ENCODE data around the gene PGM1.

Gene PGM1

DNA sequence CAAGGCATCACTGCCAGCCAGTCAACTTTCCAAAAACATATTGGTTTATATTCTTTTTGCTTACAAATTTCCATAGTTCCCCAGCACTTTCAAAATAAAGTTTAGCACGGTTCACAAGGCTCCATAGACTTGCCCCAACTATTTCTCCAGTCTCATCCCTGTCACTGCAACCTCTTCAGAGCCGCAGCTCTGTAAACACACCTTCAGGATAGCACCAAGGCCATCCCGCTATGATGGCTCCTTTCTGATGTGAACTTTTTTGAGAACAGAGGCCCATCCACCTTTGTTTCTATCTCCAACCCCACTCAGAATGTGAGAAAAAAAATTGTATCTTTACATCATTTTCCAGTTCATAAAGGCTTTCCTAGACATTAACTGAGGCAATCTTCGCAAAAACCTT, 26.3 kb downstream of the PGM1 start:
- no peak overlapping the region for H3K4me3 ChIP-seq (ENCODE audit: low read depth, low read length)
- TF ChIP-seq, protein P1, sequence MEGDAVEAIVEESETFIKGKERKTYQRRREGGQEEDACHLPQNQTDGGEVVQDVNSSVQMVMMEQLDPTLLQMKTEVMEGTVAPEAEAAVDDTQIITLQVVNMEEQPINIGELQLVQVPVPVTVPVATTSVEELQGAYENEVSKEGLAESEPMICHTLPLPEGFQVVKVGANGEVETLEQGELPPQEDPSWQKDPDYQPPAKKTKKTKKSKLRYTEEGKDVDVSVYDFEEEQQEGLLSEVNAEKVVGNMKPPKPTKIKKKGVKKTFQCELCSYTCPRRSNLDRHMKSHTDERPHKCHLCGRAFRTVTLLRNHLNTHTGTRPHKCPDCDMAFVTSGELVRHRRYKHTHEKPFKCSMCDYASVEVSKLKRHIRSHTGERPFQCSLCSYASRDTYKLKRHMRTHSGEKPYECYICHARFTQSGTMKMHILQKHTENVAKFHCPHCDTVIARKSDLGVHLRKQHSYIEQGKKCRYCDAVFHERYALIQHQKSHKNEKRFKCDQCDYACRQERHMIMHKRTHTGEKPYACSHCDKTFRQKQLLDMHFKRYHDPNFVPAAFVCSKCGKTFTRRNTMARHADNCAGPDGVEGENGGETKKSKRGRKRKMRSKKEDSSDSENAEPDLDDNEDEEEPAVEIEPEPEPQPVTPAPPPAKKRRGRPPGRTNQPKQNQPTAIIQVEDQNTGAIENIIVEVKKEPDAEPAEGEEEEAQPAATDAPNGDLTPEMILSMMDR (IDR thresholded peaks at IDR 0.05; ENCODE audit: low read depth, low read length, missing control alignments) = no peak
- in situ Hi-C loops (cut with HindIII; ENCODE audit: low sequenced_read_pairs) = no loop called here
- no peak for DNase-seq (ENCODE audit: low read depth)

DNA sequence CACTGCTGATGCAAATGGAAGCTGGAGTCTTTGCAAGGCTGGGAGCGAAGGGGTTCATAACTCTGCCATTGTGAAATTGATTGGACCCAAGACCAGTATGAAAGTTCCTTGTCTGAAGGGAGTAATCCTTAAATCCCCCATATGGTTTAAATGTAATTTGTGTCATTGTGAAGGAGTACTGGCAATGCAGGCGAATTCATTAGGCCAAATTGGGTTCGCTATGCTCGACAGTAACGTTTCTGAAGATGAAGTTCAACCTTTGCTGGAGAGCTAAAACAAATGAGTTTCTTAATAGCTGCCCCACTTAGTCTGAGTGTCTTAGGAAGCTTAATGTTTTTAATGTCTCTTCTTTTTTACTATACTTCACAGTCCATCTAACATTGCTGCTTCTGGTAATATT, 27.5 kb downstream of the PGM1 start:
- H3K4me3 ChIP-seq (ENCODE audit: low read depth, low read length) = no peak overlapping the region
- in situ Hi-C loops (cut with HindIII; ENCODE audit: low sequenced_read_pairs) = no loop called here
- no peak for DNase-seq (ENCODE audit: low read depth)
- TF ChIP-seq, protein P1 (IDR thresholded peaks at IDR 0.05; ENCODE audit: low read depth, low read length, missing control alignments) = no peak

DNA sequence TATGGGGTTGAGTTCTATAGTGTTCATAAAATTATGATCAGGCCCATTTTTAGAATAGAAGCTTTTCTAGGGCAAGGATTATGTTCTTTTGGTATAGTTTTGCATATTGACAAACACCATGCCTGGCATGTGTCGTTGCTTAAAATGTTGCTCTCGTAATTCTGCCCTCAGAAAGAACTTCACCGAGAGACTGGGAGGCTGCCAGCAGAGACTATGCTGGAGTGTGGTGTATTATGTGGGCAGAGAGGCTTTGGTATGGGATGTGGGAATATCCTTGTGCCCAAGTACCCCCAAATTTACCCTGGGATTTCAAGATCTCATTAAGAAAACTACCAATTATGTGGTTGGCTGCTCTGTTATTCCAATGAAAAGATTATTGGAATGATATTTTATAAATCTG, 27.9 kb downstream of the PGM1 start:
- in situ Hi-C loops (cut with HindIII; ENCODE audit: low sequenced_read_pairs) = no loop called here
- TF ChIP-seq, protein P1 (IDR thresholded peaks at IDR 0.05; ENCODE audit: low read depth, low read length, missing control alignments) = no peak
- no peak overlapping the region for H3K4me3 ChIP-seq (ENCODE audit: low read depth, low read length)
- DNase-seq (ENCODE audit: low read depth) = no peak

DNA sequence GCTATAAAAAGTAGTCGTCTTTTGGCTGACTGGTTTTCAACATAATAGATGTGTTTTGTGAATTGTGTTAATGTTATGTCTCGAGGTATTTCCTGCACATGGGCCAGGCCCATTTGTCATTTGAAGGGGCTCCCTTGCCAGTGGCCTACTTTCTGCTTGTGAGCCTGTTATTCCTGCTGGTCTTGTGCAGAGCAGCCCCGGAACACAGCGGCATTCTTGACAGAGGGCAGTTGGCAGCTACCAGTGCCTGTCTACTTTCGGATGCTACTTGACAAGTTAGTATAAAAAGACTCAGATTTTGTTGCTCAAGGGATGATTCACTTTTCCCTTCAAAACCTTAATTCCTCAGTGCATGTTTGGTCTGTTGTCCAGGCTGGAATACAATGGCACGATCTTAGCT, 28.5 kb downstream of the PGM1 start:
- in situ Hi-C loops (cut with HindIII; ENCODE audit: low sequenced_read_pairs) = no loop called here
- TF ChIP-seq, protein P1 (IDR thresholded peaks at IDR 0.05; ENCODE audit: low read depth, low read length, missing control alignments) = no peak
- H3K4me3 ChIP-seq (ENCODE audit: low read depth, low read length) = no peak overlapping the region
- DNase-seq (ENCODE audit: low read depth) = no peak

DNA sequence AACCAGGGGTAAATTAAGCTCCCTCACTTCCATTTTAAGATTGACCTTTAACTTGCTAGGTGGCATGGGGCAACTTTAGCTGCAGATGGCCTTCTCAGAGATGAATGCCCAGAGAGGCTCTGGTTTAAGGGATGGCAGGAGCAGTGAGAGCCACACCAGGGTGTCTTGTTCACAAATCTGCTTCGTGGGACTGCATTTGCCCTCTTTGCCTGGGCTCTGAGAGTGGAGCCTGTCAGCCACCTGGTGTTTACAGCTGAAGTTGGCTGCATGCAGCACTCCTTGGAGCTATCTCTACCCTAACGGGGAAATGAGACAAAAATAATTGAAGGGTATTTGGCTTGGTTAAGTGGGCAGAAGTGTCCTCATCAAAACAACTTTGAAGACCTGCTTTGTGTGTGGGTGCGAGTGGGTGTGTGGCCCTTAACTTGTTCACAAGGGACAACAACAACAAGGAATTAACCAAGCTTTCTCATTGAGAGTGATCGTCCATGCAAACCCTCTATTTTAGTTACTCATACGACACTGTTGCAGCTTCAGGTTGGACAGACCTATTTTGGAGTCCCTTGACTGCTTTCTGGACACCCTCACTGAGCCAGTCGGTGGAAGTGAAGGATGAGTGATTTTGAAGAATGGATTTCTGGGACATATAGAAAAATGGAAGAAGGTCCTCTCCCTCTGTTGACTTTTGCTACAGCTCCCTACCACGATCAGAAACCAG, 29.8 kb downstream of the PGM1 start:
- in situ Hi-C loops (cut with HindIII; ENCODE audit: low sequenced_read_pairs) = no loop called here
- no peak for DNase-seq (ENCODE audit: low read depth)
- no peak overlapping the region for H3K4me3 ChIP-seq (ENCODE audit: low read depth, low read length)
- TF ChIP-seq, protein P1 (IDR thresholded peaks at IDR 0.05; ENCODE audit: low read depth, low read length, missing control alignments) = no peak

DNA sequence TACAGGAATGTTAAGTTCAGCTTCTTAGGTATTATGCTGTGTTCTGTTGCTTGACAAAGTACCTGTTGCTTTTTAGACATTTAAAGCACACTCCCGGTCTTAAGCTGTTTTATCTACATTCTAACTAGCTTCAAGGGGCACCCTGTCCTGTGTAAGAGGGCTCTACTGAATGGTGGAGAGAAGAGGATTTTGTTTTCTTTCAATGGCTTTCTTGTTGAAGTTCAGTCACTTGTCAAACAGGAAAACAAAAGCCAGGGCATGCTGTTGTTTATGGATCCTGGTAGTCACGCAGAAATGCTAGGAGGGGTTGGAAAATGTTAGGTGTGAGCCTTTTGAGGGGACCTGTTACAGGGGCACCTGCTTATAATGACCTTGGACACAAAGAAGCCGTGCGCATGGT, 30.7 kb downstream of the PGM1 start:
- no peak for DNase-seq (ENCODE audit: low read depth)
- TF ChIP-seq, protein P1 (IDR thresholded peaks at IDR 0.05; ENCODE audit: low read depth, low read length, missing control alignments) = no peak
- H3K4me3 ChIP-seq (ENCODE audit: low read depth, low read length) = no peak overlapping the region
- in situ Hi-C loops (cut with HindIII; ENCODE audit: low sequenced_read_pairs) = no loop called here

All from astrocyte of the cerebellum (primary cell).